Forelimb muscle (tissue), 1 donor: Measurements from ENCODE around the gene NTM. TPM values are rescaled to one million over a fixed set of nuclear protein-coding genes. Genes with fewer than 3 reads are reported as not detected.

Experiments used
- DNase-seq: peaks from one replicate; pipeline ENCODE4 v3.0.0-alpha.2; 2013; ENCODE audit warnings: low read depth
- polyA plus RNA-seq: library from polyadenylated mRNA; unstranded; fragments of 120-200 nt; gene quantifications from one replicate; pipeline ENCODE4 v1.2.1, GENCODE V29; 2013; ENCODE audit not compliant: insufficient read length

The NTM gene
- polyA plus RNA-seq, 1 donor, result 15.0 TPM

- no peak for DNase-seq
Observed at GRCh38 chr11:131499199-131499598, 128.8 kb downstream of the NTM start.

GRCh38 chr11:131503017-131503416 is 132.6 kb downstream of the NTM start:
- no peak for DNase-seq

- no peak for DNase-seq
Observed at GRCh38 chr11:131504199-131504949, 134.0 kb downstream of the NTM start.

- no peak for DNase-seq
Observed at GRCh38 chr11:131506348-131506747, 135.9 kb downstream of the NTM start.

GRCh38 chr11:131510662-131511061 is 140.2 kb downstream of the NTM start:
- DNase-seq, result no peak

- DNase-seq, result no peak
Observed at GRCh38 chr11:131511794-131512193, 141.4 kb downstream of the NTM start.

GRCh38 chr11:131512228-131512627 is 141.8 kb downstream of the NTM start:
- DNase-seq, result no peak

- no peak for DNase-seq
Observed at GRCh38 chr11:131514062-131514461, 143.6 kb downstream of the NTM start.

- DNase-seq, result no peak
Observed at GRCh38 chr11:131518305-131518838, 148.0 kb downstream of the NTM start.

- DNase-seq, result no peak
Observed at GRCh38 chr11:131522851-131523250, 152.4 kb downstream of the NTM start.

GRCh38 chr11:131530407-131530806 is 160.0 kb downstream of the NTM start:
- DNase-seq, result no peak

- DNase-seq, result no peak
Observed at GRCh38 chr11:131533149-131533548, 162.7 kb downstream of the NTM start.

GRCh38 chr11:131533998-131534397 is 163.6 kb downstream of the NTM start:
- DNase-seq, result no peak

- no peak for DNase-seq
Observed at GRCh38 chr11:131534611-131535010, 164.2 kb downstream of the NTM start.

- no peak for DNase-seq
Observed at GRCh38 chr11:131536159-131536558, 165.7 kb downstream of the NTM start.

GRCh38 chr11:131537196-131537595 is 166.8 kb downstream of the NTM start:
- no peak for DNase-seq

- no peak for DNase-seq
Observed at GRCh38 chr11:131537748-131538147, 167.3 kb downstream of the NTM start.

GRCh38 chr11:131538322-131538721 is 167.9 kb downstream of the NTM start:
- DNase-seq, result no peak

GRCh38 chr11:131540676-131541075 is 170.3 kb downstream of the NTM start:
- no peak for DNase-seq

- no peak for DNase-seq
Observed at GRCh38 chr11:131543389-131544025, 173.1 kb downstream of the NTM start.

GRCh38 chr11:131544591-131544990 is 174.2 kb downstream of the NTM start:
- no peak for DNase-seq

GRCh38 chr11:131546218-131546895 is 175.9 kb downstream of the NTM start:
- DNase-seq, result no peak

GRCh38 chr11:131549099-131549498 is 178.7 kb downstream of the NTM start:
- DNase-seq, result no peak
